Nephron (organoid): ENCODE data around the gene RNF141.
A peak's percentile ranks its signal among the peaks of the same experiment; 100 is the strongest.

Experiments used
- H3K27ac Mint-ChIP-seq, 3 experiments: 2 replicates each; pipeline ENCODE4 v1.8.0; 2020; ENCODE audit warnings: mixed read lengths in 3 of 3, mild to moderate bottlenecking in 2 of 3, moderate library complexity in 1 of 3
- H3K27me3 Mint-ChIP-seq: 2 replicates; pipeline ENCODE4 v1.8.0; 2021; ENCODE audit warnings: low read depth, mild to moderate bottlenecking, moderate library complexity, mixed read lengths
- H3K36me3 Mint-ChIP-seq: 2 replicates; pipeline ENCODE4 v1.8.0; 2020; ENCODE audit warnings: low read depth, mixed read lengths
- H3K4me1 Mint-ChIP-seq: 2 replicates; pipeline ENCODE4 v1.8.0; 2020; ENCODE audit warnings: mixed read lengths
- H3K4me3 Mint-ChIP-seq, 3 experiments: 2 replicates each; pipeline ENCODE4 v1.8.0; 2020; ENCODE audit warnings: mild to moderate bottlenecking in 3 of 3, mixed read lengths in 3 of 3, moderate library complexity in 2 of 3
- H3K9me3 Mint-ChIP-seq: 2 replicates; pipeline ENCODE4 v1.8.0; 2020; ENCODE audit warnings: mixed read lengths
- TF ChIP-seq, protein P1 (sequence below), 3 experiments: fragments of 200-600 bp; sonication (generic); IDR thresholded peaks; one replicate each; pipeline ENCODE4 v1.5.0; 2021; ENCODE audit warnings: antibody characterized with exemption in 3 of 3; ENCODE audit not compliant: unreplicated experiment in 3 of 3

The RNF141 gene

DNA sequence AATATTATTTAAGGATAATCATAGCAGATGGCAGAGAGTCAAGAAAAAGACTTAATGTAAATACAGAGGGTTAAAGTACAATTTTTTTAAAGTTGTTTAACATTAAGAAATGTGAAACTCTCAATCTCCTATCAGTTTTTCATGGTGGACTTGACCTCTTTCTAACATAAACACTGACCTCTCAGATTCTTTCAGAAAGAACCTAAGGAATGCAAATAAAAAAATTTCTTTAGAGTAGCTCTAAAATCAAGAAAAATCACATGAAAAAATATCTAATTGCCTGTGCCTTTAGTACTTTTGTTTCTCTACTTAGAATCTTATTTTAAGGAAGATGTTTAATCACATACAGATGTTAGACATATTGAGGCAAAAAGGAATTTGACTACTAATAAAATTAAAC lies 12.9 kb downstream of the RNF141 start:
- Mint-ChIP-seq H3K9me3 (no peaks in the 10 kb centered on the region), H3K36me3 (peaks cover 51% of the 10 kb centered on the region), H3K27me3 (no peaks in the 10 kb centered on the region), H3K27ac (peak overlapping the region in 2 of 3 experiments; percentile 23 to 60), H3K4me1 (peaks cover 14% of the 10 kb centered on the region), H3K4me3 (no peak overlapping the region)
- TF ChIP-seq, protein P1, sequence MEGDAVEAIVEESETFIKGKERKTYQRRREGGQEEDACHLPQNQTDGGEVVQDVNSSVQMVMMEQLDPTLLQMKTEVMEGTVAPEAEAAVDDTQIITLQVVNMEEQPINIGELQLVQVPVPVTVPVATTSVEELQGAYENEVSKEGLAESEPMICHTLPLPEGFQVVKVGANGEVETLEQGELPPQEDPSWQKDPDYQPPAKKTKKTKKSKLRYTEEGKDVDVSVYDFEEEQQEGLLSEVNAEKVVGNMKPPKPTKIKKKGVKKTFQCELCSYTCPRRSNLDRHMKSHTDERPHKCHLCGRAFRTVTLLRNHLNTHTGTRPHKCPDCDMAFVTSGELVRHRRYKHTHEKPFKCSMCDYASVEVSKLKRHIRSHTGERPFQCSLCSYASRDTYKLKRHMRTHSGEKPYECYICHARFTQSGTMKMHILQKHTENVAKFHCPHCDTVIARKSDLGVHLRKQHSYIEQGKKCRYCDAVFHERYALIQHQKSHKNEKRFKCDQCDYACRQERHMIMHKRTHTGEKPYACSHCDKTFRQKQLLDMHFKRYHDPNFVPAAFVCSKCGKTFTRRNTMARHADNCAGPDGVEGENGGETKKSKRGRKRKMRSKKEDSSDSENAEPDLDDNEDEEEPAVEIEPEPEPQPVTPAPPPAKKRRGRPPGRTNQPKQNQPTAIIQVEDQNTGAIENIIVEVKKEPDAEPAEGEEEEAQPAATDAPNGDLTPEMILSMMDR (IDR thresholded peaks at IDR 0.05; ENCODE audit: unreplicated experiment in 3 of 3): no peak

DNA sequence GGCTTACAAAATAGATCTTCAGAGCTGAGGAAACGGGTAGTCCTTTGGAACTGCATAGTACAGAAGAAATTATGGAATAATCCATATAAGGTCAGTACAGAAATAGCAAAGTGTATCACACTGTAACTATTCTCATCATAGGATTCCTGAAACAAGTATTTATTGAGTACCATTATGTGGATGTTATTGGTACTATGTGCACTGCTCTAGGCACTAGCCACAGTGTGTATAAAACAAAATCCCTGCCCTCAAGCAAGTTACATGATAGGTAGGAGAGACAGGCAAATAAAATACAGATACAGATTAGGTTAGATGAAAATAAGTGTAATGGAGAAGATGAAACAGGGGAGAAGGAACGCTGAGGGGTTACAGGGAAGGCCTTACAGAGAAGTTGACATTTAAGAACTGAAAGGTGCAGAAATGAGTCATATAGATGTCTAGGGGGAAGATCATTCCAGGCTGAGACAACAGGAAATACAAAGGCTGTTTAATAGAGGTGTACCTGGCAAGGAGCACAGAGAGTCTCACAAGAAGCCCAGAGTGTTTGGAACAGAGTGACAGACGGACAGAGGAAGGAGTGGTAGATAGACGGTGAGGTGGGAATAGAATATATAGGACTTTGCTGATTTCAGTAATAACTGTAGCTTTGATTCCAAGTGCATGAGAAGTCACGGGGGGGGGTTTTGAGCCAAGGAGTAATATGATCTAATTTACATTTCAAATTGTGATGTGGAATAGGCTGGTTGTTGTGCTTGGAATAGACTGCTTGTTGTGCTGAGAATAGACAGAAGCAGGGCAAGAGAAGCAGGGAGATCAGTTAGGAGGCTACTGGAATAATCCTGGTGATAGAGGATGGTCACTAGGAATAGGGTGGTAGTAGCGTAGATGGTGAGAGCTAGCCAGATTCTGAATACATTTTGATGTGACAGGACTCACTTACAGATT lies 13.7 kb downstream of the RNF141 start:
- no peaks in the 10 kb centered on the region for H3K27me3 Mint-ChIP-seq
- TF ChIP-seq, protein P1 (IDR thresholded peaks at IDR 0.05; ENCODE audit: unreplicated experiment in 3 of 3): no peak
- no peak overlapping the region for H3K4me3 Mint-ChIP-seq
- peaks cover 47% of the 10 kb centered on the region for H3K36me3 Mint-ChIP-seq
- peak overlapping the region in 2 of 3 experiments; percentile 51 to 62 for H3K27ac Mint-ChIP-seq
- peaks cover 14% of the 10 kb centered on the region for H3K4me1 Mint-ChIP-seq
- no peaks in the 10 kb centered on the region for H3K9me3 Mint-ChIP-seq

DNA sequence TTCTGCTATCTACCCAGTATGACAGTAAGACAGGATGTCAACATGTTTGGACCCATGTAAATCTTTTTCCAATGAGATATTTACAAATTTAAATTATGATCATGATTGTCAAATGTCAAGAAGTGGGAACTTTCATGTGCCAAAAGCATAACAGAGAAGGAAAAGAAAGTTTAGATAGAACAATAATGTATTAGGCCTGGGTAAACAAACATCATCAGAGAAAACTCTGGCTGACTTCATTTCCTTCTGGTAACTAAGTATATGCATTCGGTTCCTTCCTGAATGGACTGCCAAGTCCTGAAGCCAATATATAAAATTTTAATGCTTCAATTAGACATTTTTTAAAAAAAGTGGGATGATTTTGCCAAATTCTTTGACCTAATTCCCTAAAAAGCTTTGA lies 16.5 kb downstream of the RNF141 start:
- peak overlapping the region in 1 of 3 experiments; percentile 23 for H3K27ac Mint-ChIP-seq
- peaks cover 14% of the 10 kb centered on the region for H3K4me1 Mint-ChIP-seq
- TF ChIP-seq, protein P1 (IDR thresholded peaks at IDR 0.05; ENCODE audit: unreplicated experiment in 3 of 3): no peak
- H3K27me3 Mint-ChIP-seq: no peaks in the 10 kb centered on the region
- no peaks in the 10 kb centered on the region for H3K9me3 Mint-ChIP-seq
- H3K4me3 Mint-ChIP-seq: no peak overlapping the region
- H3K36me3 Mint-ChIP-seq: peaks cover 39% of the 10 kb centered on the region

DNA sequence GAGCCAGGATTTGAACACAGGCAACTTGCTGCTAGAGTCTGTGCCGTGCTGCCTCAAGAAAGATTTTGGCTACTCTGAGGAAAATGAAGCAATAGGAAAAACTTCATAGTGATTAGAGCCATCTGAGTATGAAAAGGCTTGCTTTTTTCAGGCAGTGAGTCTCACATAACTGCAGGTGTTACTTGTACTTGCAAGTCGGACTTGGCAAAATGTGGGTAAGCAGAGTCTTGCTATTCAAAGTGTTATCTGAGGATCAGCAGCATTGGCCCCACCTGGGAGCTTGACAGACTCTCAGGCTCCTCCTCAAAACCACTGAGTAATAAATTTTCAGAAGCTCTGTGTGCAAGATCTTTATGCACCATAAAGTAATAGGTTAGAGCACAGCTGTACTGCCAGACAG lies 18.1 kb downstream of the RNF141 start:
- TF ChIP-seq, protein P1 (IDR thresholded peaks at IDR 0.05; ENCODE audit: unreplicated experiment in 3 of 3): no peak
- no peak overlapping the region for H3K4me3 Mint-ChIP-seq
- H3K27me3 Mint-ChIP-seq: no peaks in the 10 kb centered on the region
- H3K27ac Mint-ChIP-seq: no peak overlapping the region
- no peaks in the 10 kb centered on the region for H3K9me3 Mint-ChIP-seq
- H3K36me3 Mint-ChIP-seq: peaks cover 29% of the 10 kb centered on the region
- H3K4me1 Mint-ChIP-seq: peaks cover 14% of the 10 kb centered on the region

DNA sequence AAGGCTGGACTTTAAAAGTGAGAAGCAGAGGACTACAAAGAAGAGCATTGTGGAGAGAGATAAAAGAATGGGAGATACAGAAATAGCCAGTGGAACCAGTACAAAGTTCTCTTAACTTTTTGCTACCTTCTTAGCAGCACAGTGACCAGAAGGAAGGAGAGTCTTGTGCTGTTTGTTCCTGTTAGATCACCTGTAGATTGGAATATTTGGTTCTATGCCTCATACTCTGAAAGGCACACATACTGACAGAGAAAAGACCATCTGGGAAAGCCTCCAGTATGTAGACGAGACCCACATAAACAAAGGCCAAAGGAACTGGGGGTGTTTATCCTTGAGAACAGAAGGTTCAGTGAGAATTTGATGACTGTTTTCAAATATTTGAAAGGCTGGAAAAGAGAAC lies 18.7 kb downstream of the RNF141 start:
- peaks cover 9% of the 10 kb centered on the region for H3K4me1 Mint-ChIP-seq
- H3K9me3 Mint-ChIP-seq: no peaks in the 10 kb centered on the region
- H3K27ac Mint-ChIP-seq: no peak overlapping the region
- peaks cover 30% of the 10 kb centered on the region for H3K36me3 Mint-ChIP-seq
- H3K27me3 Mint-ChIP-seq: no peaks in the 10 kb centered on the region
- H3K4me3 Mint-ChIP-seq: no peak overlapping the region
- TF ChIP-seq, protein P1 (IDR thresholded peaks at IDR 0.05; ENCODE audit: unreplicated experiment in 3 of 3): no peak

DNA sequence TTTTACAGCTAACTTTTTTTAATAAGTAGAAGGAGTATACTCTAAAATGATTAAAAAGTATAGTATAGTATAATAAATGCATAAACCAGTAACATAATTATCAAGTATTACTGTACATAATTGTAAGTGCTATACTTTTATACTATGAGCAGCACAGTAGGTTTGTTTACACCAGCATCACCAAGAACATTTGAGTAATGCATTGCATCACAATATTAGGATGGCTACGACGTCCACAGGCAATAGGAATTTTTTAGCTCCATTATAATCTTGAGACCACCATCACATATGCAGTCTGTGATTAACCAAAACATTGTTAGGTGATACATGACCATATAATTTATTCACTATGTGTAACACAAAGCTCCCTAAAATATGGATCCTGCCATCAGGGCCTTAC lies 20.4 kb downstream of the RNF141 start:
- Mint-ChIP-seq H3K9me3 (no peaks in the 10 kb centered on the region), H3K27me3 (no peaks in the 10 kb centered on the region), H3K36me3 (peaks cover 24% of the 10 kb centered on the region), H3K4me3 (no peak overlapping the region), H3K27ac (no peak overlapping the region), H3K4me1 (peaks cover 6% of the 10 kb centered on the region)
- TF ChIP-seq, protein P1 (IDR thresholded peaks at IDR 0.05; ENCODE audit: unreplicated experiment in 3 of 3): no peak
